ENCODE results near the gene KMT2B. TPM values are rescaled to one million over a fixed set of nuclear protein-coding genes. Genes with fewer than 3 reads are reported as not detected.

Gene KMT2B
- total and polyA plus RNA-seq, 2 donors (not counting 1 experiment from before 2014, with no cell fraction given), result 85.6 to 96.9 TPM

DNA sequence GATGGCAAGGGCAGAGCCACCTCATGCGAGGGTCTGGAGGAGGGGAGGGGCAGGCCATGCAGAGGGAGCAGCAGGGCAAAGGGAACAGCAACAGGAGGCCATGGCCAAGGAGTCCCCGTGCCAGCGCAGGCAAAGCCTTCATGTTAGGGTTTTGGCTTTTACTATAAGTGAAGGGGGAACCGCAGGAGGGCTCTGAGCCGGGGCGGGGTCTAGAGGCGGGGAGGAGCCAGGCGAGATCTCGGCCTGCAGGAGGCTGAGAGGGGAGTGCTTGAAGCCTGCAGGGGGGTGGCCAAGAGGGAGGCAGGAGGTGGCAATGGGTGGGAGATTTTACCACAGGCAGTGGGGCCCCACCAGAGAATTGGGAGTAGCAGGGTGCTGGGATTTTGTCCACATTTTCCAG, 63.8 kb downstream of the KMT2B start:
- no peak for TF ChIP-seq EZH2 (IDR thresholded peaks at IDR 0.05; ENCODE audit: borderline replicate concordance, insufficient read depth, low read depth, low read length, poor library complexity, severe bottlenecking)
- TF ChIP-seq, protein P1, sequence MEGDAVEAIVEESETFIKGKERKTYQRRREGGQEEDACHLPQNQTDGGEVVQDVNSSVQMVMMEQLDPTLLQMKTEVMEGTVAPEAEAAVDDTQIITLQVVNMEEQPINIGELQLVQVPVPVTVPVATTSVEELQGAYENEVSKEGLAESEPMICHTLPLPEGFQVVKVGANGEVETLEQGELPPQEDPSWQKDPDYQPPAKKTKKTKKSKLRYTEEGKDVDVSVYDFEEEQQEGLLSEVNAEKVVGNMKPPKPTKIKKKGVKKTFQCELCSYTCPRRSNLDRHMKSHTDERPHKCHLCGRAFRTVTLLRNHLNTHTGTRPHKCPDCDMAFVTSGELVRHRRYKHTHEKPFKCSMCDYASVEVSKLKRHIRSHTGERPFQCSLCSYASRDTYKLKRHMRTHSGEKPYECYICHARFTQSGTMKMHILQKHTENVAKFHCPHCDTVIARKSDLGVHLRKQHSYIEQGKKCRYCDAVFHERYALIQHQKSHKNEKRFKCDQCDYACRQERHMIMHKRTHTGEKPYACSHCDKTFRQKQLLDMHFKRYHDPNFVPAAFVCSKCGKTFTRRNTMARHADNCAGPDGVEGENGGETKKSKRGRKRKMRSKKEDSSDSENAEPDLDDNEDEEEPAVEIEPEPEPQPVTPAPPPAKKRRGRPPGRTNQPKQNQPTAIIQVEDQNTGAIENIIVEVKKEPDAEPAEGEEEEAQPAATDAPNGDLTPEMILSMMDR (IDR thresholded peaks at IDR 0.05), result no peak
- no peaks in the 10 kb centered on the region for H3K27me3 Mint-ChIP-seq
- intact Hi-C loops (cut with micrococcal nuclease), result no loop called here
- Histone ChIP-seq H2AFZ (ENCODE audit: insufficient read depth, low read depth, low read length, poor library complexity, severe bottlenecking) (no peak overlapping the region), H3K27ac (ENCODE audit: low read length in 2 of 2) (no peak overlapping the region), H3K27me3 (replicated peaks in 1 of 4; ENCODE audit: control extremely low read depth in 1 of 4, control insufficient read depth in 3 of 4, insufficient read depth in 4 of 4, low read length in 3 of 4) (no peaks in the 10 kb centered on the region), H3K79me2 (ENCODE audit: control insufficient read depth, insufficient read depth, low read length) (no peaks in the 10 kb centered on the region), H3K9me3 (ENCODE audit: control extremely low read depth in 1 of 3, control insufficient read depth in 2 of 3, insufficient read depth in 1 of 3, low read length in 2 of 3) (no peaks in the 10 kb centered on the region), H3K4me2 (replicated peaks; ENCODE audit: low read depth, low read length, poor library complexity, severe bottlenecking) (no peak overlapping the region), H3K4me3 (ENCODE audit: control extremely low read depth in 1 of 5, extremely low read depth in 1 of 5, insufficient read depth in 1 of 5, low read depth in 2 of 5, low read length in 4 of 5) (no peak overlapping the region), H3K4me1 (ENCODE audit: control insufficient read depth in 2 of 2, insufficient read depth in 2 of 2, low read length in 2 of 2) (no peaks in the 10 kb centered on the region), H3K9ac (ENCODE audit: low read length) (no peak overlapping the region), H4K20me1 (ENCODE audit: control insufficient read depth, insufficient read depth, low read length, poor library complexity, severe bottlenecking) (no peaks in the 10 kb centered on the region), H3K36me3 (replicated peaks in 1 of 2; ENCODE audit: control extremely low read depth in 1 of 2, control insufficient read depth in 1 of 2, extremely low read depth in 1 of 2, insufficient read depth in 2 of 2, low read length in 1 of 2) (peaks cover 0 to 5% of the 10 kb centered on the region in 2 experiments)
- ATAC-seq (ENCODE audit: low read depth) (no peak), DNase-seq (no peak)
- POLR2A ChIA-PET, result no interaction called here
- CTCF ChIA-PET, result no interaction called here
- H3K9me3 Mint-ChIP-seq (ENCODE audit: insufficient read depth), result no peaks in the 10 kb centered on the region
- no peak overlapping the region for H3K27ac Mint-ChIP-seq
- 97% methylated on average over 6 of the region's 9 CpGs for WGBS (ENCODE audit: insufficient coverage)
- H3K4me3 Mint-ChIP-seq, result no peak overlapping the region
- H3K4me1 Mint-ChIP-seq, result no peaks in the 10 kb centered on the region

DNA sequence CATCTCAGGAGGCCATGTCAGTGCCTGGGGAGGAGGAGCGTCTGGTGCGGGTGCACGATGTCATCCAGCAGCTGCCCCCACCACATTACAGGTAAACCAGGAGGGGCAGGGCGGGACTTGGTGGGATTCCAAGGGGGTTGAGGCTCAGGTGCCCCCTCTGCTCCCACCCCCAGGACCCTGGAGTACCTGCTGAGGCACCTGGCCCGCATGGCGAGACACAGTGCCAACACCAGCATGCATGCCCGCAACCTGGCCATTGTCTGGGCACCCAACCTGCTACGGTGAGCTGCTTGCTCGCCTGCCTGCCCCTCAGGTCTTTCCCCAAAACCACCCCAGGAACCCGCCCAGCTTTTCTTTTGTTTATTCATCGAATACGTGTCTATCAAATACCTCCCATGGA, 64.8 kb downstream of the KMT2B start:
- Histone ChIP-seq H2AFZ (ENCODE audit: insufficient read depth, low read depth, low read length, poor library complexity, severe bottlenecking) (no peak overlapping the region), H3K4me2 (replicated peaks; ENCODE audit: low read depth, low read length, poor library complexity, severe bottlenecking) (no peak overlapping the region), H3K36me3 (replicated peaks in 1 of 2; ENCODE audit: control extremely low read depth in 1 of 2, control insufficient read depth in 1 of 2, extremely low read depth in 1 of 2, insufficient read depth in 2 of 2, low read length in 1 of 2) (peaks cover 0 to 5% of the 10 kb centered on the region in 2 experiments), H3K27ac (ENCODE audit: low read length in 2 of 2) (no peak overlapping the region), H3K9ac (ENCODE audit: low read length) (no peak overlapping the region), H3K4me1 (ENCODE audit: control insufficient read depth in 2 of 2, insufficient read depth in 2 of 2, low read length in 2 of 2) (no peaks in the 10 kb centered on the region), H3K9me3 (ENCODE audit: control extremely low read depth in 1 of 3, control insufficient read depth in 2 of 3, insufficient read depth in 1 of 3, low read length in 2 of 3) (no peaks in the 10 kb centered on the region), H3K4me3 (ENCODE audit: control extremely low read depth in 1 of 5, extremely low read depth in 1 of 5, insufficient read depth in 1 of 5, low read depth in 2 of 5, low read length in 4 of 5) (no peak overlapping the region), H3K79me2 (ENCODE audit: control insufficient read depth, insufficient read depth, low read length) (no peaks in the 10 kb centered on the region), H4K20me1 (ENCODE audit: control insufficient read depth, insufficient read depth, low read length, poor library complexity, severe bottlenecking) (no peaks in the 10 kb centered on the region), H3K27me3 (replicated peaks in 1 of 4; ENCODE audit: control extremely low read depth in 1 of 4, control insufficient read depth in 3 of 4, insufficient read depth in 4 of 4, low read length in 3 of 4) (no peaks in the 10 kb centered on the region)
- H3K9me3 Mint-ChIP-seq (ENCODE audit: insufficient read depth), result no peaks in the 10 kb centered on the region
- 99% methylated on average over 9 of the region's 12 CpGs for WGBS (ENCODE audit: insufficient coverage)
- POLR2A ChIA-PET, result no interaction called here
- no peak overlapping the region for H3K4me3 Mint-ChIP-seq
- intact Hi-C loops (cut with micrococcal nuclease), result no loop called here
- H3K27ac Mint-ChIP-seq, result no peak overlapping the region
- H3K4me1 Mint-ChIP-seq, result no peaks in the 10 kb centered on the region
- TF ChIP-seq EZH2 (IDR thresholded peaks at IDR 0.05; ENCODE audit: borderline replicate concordance, insufficient read depth, low read depth, low read length, poor library complexity, severe bottlenecking), result no peak
- TF ChIP-seq, protein P1 (IDR thresholded peaks at IDR 0.05), result no peak
- CTCF ChIA-PET, result no interaction called here
- DNase-seq (no peak), ATAC-seq (ENCODE audit: low read depth) (no peak)
- no peaks in the 10 kb centered on the region for H3K27me3 Mint-ChIP-seq
